Measurements from ENCODE around the gene PHF11.

DNA sequence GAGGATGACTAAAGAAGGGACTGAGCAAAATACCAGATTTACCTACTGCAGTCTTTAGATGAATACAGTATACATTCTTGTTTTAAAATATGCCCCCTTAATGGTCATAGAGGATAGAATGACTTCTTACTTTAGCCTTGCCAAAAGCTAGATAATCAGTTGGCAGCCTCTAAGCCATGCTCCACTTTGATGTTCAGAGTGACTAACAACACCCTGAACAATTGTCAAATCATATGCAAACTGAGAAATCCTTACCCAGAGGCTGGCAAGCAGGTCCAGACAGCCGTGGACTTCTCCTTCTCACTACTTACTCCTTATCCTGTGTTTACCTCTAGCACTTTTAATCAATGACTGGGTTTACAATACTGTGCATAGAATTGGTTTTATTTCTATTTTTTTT lies 23.6 kb upstream of the PHF11 start:
- TF ChIP-seq GATA2 (IDR thresholded peaks at IDR 0.05; ENCODE audit: low read depth, low read length) (no peak), GATA3 (IDR thresholded peaks at IDR 0.05; ENCODE audit: low read depth, low read length) (no peak)

Measured in SH-SY5Y (cell line).